Liver (tissue), 9 donors: ENCODE data around the gene FBXO10. TPM values are rescaled to one million over a fixed set of nuclear protein-coding genes. Genes with fewer than 3 reads are reported as not detected.
A peak's percentile ranks its signal among the peaks of the same experiment; 100 is the strongest.

Experiments
- DNase-seq: peaks from one replicate; pipeline ENCODE4 v3.0.0-alpha.2; 2017; ENCODE audit warnings: low spot score
- H3K27ac ChIP-seq, 2 donors: one replicate each; pipeline ENCODE4 v1.7.0; 2013; ENCODE audit warnings: inconsistent platforms in 2 of 2, low read length in 2 of 2, control low read depth in 1 of 2, low read depth in 1 of 2, mild to moderate bottlenecking in 1 of 2
- H3K27me3 ChIP-seq, 4 donors: one replicate each; pipeline versions ENCODE4 v1.6.1 to v1.7.0; 2013; ENCODE audit warnings: low read length in 3 of 4, inconsistent platforms in 1 of 4, mild to moderate bottlenecking in 1 of 4, moderate library complexity in 1 of 4; ENCODE audit not compliant: control insufficient read depth in 4 of 4, insufficient read depth in 4 of 4
- H3K36me3 ChIP-seq, 4 donors: one replicate each; pipeline versions ENCODE4 v1.6.1 to v1.7.0; 2013; ENCODE audit warnings: low read length in 3 of 4, mild to moderate bottlenecking in 3 of 4, low read depth in 1 of 4, moderate library complexity in 1 of 4; ENCODE audit not compliant: control insufficient read depth in 4 of 4, insufficient read depth in 3 of 4
- H3K4me1 ChIP-seq, 4 donors: one replicate each; pipeline versions ENCODE4 v1.6.1 to v1.7.0; 2013; ENCODE audit warnings: low read length in 3 of 4, mild to moderate bottlenecking in 3 of 4, moderate library complexity in 1 of 4; ENCODE audit not compliant: control insufficient read depth in 4 of 4, insufficient read depth in 4 of 4
- H3K4me3 ChIP-seq, 3 donors: one replicate each; pipeline versions ENCODE4 v1.6.1 to v1.7.0; 2013; ENCODE audit warnings: low read length in 3 of 3, control low read depth in 1 of 3, low read depth in 1 of 3, mild to moderate bottlenecking in 1 of 3
- H3K9ac ChIP-seq, 2 donors: one replicate each; pipeline ENCODE4 v1.7.0; 2013; ENCODE audit warnings: low read length in 2 of 2, mild to moderate bottlenecking in 2 of 2, moderate library complexity in 2 of 2, control low read depth in 1 of 2, low read depth in 1 of 2
- H3K9me3 ChIP-seq, 4 donors: one replicate each; pipeline versions ENCODE4 v1.6.1 to v1.7.0; 2013; ENCODE audit warnings: low read length in 3 of 4; ENCODE audit not compliant: control insufficient read depth in 4 of 4
- EGR1 ChIP-seq, 2 donors: IDR thresholded peaks; 2 replicates each; pipeline ENCODE4 v1.6.1; 2016 to 2018; ENCODE audit warnings: antibody characterized with exemption in 2 of 2, low read depth in 2 of 2
- FOXA1 ChIP-seq: IDR thresholded peaks from 2 replicates; pipeline ENCODE4 v1.6.1; 2016; ENCODE audit warnings: antibody characterized with exemption
- FOXA2 ChIP-seq: IDR thresholded peaks from 2 replicates; pipeline ENCODE4 v1.6.1; 2016; ENCODE audit warnings: antibody characterized with exemption
- GABPA ChIP-seq, 2 donors: IDR thresholded peaks in 1 of 2; conservative IDR thresholded peaks in 1 of 2; 2 replicates each; pipeline ENCODE4 v1.6.1; 2016; ENCODE audit warnings: antibody characterized with exemption in 2 of 2, mild to moderate bottlenecking in 1 of 2, moderate library complexity in 1 of 2
- HNF4A ChIP-seq, 2 donors: conservative IDR thresholded peaks; 2 replicates each; pipeline ENCODE4 v1.6.1; 2016; ENCODE audit warnings: antibody characterized with exemption in 2 of 2, mild to moderate bottlenecking in 2 of 2
- HNF4G ChIP-seq: IDR thresholded peaks from 2 replicates; pipeline ENCODE4 v1.6.1; 2016; ENCODE audit warnings: antibody characterized with exemption
- JUND ChIP-seq, 2 donors: IDR thresholded peaks; 2 replicates each; pipeline ENCODE4 v1.6.1; 2016; ENCODE audit warnings: antibody characterized with exemption in 2 of 2
- NR2F2 ChIP-seq: IDR thresholded peaks from 2 replicates; pipeline ENCODE4 v1.6.1; 2016; ENCODE audit warnings: antibody characterized with exemption
- RAD21 ChIP-seq, 2 donors: IDR thresholded peaks; 2 replicates each; pipeline ENCODE4 v1.6.1; 2016; ENCODE audit warnings: antibody characterized with exemption in 2 of 2, mild to moderate bottlenecking in 2 of 2
- RXRA ChIP-seq, 2 donors: IDR thresholded peaks; 2 replicates each; pipeline ENCODE4 v1.6.1; 2017 to 2018; ENCODE audit warnings: antibody characterized with exemption in 2 of 2, mild to moderate bottlenecking in 1 of 2
- SP1 ChIP-seq: IDR thresholded peaks from 2 replicates; pipeline ENCODE4 v1.6.1; 2018; ENCODE audit warnings: antibody characterized with exemption, mild to moderate bottlenecking
- TAF1 ChIP-seq: conservative IDR thresholded peaks from 2 replicates; pipeline ENCODE4 v1.6.1; 2016; ENCODE audit warnings: antibody characterized with exemption, mild to moderate bottlenecking
- YY1 ChIP-seq: IDR thresholded peaks from 2 replicates; pipeline ENCODE4 v1.6.1; 2016; ENCODE audit warnings: antibody characterized with exemption, mild to moderate bottlenecking
- whole genome bisulfite sequencing: extraction: QIAGEN DNeasy Blood & Tissue Kit; methylation state at CpG from one replicate; pipeline ENCODE4 v1.1.7; 2013; 5-methylcytosine and 5-hydroxymethylcytosine counted together
- polyA plus RNA-seq, 2 donors: library from polyadenylated mRNA; stranded (reverse) in 1 of 2; unstranded in 1 of 2; fragments of 200-250 nt in 1 of 2; fragments of >200 nt in 1 of 2; fragmentation: Nextera tagmentation in 1 of 2; extraction: Ambion mirVana in 1 of 2; gene quantifications; one replicate each; pipeline versions ENCODE4 v1.2.1 to v1.2.3, GENCODE V29; 2013 to 2015
- total RNA-seq, 2 donors: library from RNA; depleted of rRNA; stranded (reverse); fragments of >200 nt; gene quantifications; one replicate each; pipeline ENCODE4 v1.2.3, GENCODE V29; 2014
- TF ChIP-seq, protein P1 (sequence below): IDR thresholded peaks from 2 replicates; pipeline ENCODE4 v1.6.1; 2016; ENCODE audit warnings: antibody characterized with exemption
- TF ChIP-seq, protein P2 (sequence below): IDR thresholded peaks from 2 replicates; pipeline ENCODE4 v1.6.1; 2016; ENCODE audit warnings: antibody characterized with exemption
- TF ChIP-seq, protein P3 (sequence below): fragments of 150-350 bp; IDR thresholded peaks from 2 replicates; pipeline ENCODE4 v1.5.1; 2017; ENCODE audit warnings: improper control_type of control experiment, low read depth, low read length; ENCODE audit not compliant: missing input control
- TF ChIP-seq, protein P4 (sequence below): IDR thresholded peaks from 2 replicates; pipeline ENCODE4 v1.6.1; 2016; ENCODE audit warnings: antibody characterized with exemption, mild to moderate bottlenecking
- TF ChIP-seq, protein P5 (sequence below): IDR thresholded peaks from 2 replicates; pipeline ENCODE4 v1.6.1; 2016; ENCODE audit warnings: antibody characterized with exemption
- donor health status: healthy.
- donor health status: healthy.
- donor health status: healthy.
- donor health status: healthy.
- donor health status: healthy.

FBXO10 gene
- total and polyA plus RNA-seq, 4 donors, result 1.3 to 5.5 (median 4.1) TPM

DNA sequence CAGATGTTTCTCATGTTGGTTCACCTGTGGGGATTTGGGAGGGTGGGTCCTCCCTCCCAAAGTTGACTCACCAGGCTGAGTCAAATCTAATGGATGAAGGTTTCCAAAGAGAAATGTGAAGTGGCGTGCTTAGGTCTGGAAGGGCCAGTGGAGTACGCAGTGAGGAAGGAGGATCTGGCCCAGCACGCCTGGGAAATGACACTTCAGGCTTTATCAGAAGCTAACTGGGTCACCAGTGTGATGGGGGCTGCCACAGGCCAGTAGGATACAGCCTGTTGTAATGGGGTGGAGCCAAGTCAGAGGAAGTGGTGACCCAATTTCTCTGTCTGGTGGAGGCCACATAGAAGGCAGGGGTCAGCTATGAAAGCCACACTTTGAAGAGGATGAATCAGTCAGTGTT is 72.4 kb downstream of the FBXO10 start:
- H3K4me1 ChIP-seq, result peaks cover 18 to 41% (median 30%) of the 10 kb centered on the region in 4 donors
- no peaks in the 10 kb centered on the region for H3K27me3 ChIP-seq
- TF ChIP-seq FOXA1 (no peak), NR2F2 (peak; percentile 47), TAF1 (no peak), HNF4G (no peak), SP1 (peak; percentile 30), RXRA (IDR thresholded peaks at IDR 0.05) (peak; percentile 41 to 47)
- TF ChIP-seq, protein P1, sequence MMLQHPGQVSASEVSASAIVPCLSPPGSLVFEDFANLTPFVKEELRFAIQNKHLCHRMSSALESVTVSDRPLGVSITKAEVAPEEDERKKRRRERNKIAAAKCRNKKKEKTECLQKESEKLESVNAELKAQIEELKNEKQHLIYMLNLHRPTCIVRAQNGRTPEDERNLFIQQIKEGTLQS, result no peak
- TF ChIP-seq, protein P2, sequence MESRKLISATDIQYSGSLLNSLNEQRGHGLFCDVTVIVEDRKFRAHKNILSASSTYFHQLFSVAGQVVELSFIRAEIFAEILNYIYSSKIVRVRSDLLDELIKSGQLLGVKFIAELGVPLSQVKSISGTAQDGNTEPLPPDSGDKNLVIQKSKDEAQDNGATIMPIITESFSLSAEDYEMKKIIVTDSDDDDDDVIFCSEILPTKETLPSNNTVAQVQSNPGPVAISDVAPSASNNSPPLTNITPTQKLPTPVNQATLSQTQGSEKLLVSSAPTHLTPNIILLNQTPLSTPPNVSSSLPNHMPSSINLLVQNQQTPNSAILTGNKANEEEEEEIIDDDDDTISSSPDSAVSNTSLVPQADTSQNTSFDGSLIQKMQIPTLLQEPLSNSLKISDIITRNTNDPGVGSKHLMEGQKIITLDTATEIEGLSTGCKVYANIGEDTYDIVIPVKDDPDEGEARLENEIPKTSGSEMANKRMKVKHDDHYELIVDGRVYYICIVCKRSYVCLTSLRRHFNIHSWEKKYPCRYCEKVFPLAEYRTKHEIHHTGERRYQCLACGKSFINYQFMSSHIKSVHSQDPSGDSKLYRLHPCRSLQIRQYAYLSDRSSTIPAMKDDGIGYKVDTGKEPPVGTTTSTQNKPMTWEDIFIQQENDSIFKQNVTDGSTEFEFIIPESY, result no peak
- TF ChIP-seq, protein P3, sequence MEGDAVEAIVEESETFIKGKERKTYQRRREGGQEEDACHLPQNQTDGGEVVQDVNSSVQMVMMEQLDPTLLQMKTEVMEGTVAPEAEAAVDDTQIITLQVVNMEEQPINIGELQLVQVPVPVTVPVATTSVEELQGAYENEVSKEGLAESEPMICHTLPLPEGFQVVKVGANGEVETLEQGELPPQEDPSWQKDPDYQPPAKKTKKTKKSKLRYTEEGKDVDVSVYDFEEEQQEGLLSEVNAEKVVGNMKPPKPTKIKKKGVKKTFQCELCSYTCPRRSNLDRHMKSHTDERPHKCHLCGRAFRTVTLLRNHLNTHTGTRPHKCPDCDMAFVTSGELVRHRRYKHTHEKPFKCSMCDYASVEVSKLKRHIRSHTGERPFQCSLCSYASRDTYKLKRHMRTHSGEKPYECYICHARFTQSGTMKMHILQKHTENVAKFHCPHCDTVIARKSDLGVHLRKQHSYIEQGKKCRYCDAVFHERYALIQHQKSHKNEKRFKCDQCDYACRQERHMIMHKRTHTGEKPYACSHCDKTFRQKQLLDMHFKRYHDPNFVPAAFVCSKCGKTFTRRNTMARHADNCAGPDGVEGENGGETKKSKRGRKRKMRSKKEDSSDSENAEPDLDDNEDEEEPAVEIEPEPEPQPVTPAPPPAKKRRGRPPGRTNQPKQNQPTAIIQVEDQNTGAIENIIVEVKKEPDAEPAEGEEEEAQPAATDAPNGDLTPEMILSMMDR, result no peak
- DNase-seq, result no peak
- no peak overlapping the region for H3K9ac ChIP-seq
- peaks cover 6 to 35% (median 29%) of the 10 kb centered on the region in 4 donors for H3K36me3 ChIP-seq
- WGBS, result 89% methylated on average over 3 of the region's 3 CpGs
- no peak overlapping the region for H3K4me3 ChIP-seq
- no peaks in the 10 kb centered on the region for H3K9me3 ChIP-seq
- peak overlapping the region in 1 of 2 donors; percentile 27 for H3K27ac ChIP-seq

DNA sequence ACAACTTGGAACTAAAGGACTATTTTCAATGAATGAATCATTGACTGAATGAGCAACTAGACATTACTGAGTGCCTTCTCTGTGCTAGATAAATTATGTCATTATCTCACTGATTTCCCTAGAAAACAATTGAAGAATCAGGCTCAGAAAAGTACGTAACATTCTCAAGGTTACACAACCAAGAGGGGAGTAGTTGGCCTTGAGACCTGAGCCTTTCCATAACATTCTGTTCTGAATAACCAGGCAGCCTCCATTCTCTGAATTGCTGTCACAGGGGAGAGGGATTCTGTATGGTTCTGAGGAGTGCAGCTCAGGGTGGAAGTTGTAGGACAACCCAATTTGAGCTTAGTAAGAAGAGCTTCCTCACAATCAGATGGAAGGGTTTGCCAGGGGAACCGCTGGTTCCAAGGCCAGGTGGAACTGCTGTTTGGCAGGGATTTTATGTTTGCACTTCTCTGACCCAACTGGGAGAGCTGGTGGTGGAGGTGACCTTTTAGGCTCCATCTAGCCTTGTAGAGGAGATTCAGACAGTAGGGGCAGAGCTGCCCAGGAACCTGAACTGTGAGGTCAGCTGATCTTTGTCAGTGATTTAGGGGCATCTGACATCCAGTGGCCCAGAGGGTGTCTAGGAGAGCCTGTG is 74.1 kb downstream of the FBXO10 start:
- H3K27me3 ChIP-seq, result no peaks in the 10 kb centered on the region
- H3K9ac ChIP-seq, result no peak overlapping the region
- H3K9me3 ChIP-seq, result no peaks in the 10 kb centered on the region
- TF ChIP-seq, protein P1, result no peak
- TF ChIP-seq, protein P2, result no peak
- peak in 1 of 2 donors; percentile 35 for TF ChIP-seq RAD21 (IDR thresholded peaks at IDR 0.05)
- TF ChIP-seq, protein P4, sequence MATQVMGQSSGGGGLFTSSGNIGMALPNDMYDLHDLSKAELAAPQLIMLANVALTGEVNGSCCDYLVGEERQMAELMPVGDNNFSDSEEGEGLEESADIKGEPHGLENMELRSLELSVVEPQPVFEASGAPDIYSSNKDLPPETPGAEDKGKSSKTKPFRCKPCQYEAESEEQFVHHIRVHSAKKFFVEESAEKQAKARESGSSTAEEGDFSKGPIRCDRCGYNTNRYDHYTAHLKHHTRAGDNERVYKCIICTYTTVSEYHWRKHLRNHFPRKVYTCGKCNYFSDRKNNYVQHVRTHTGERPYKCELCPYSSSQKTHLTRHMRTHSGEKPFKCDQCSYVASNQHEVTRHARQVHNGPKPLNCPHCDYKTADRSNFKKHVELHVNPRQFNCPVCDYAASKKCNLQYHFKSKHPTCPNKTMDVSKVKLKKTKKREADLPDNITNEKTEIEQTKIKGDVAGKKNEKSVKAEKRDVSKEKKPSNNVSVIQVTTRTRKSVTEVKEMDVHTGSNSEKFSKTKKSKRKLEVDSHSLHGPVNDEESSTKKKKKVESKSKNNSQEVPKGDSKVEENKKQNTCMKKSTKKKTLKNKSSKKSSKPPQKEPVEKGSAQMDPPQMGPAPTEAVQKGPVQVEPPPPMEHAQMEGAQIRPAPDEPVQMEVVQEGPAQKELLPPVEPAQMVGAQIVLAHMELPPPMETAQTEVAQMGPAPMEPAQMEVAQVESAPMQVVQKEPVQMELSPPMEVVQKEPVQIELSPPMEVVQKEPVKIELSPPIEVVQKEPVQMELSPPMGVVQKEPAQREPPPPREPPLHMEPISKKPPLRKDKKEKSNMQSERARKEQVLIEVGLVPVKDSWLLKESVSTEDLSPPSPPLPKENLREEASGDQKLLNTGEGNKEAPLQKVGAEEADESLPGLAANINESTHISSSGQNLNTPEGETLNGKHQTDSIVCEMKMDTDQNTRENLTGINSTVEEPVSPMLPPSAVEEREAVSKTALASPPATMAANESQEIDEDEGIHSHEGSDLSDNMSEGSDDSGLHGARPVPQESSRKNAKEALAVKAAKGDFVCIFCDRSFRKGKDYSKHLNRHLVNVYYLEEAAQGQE, result peak; percentile 15
- peak; percentile 37 for TF ChIP-seq NR2F2
- peak; percentile 80 to 88 for TF ChIP-seq HNF4A (conservative IDR thresholded peaks at IDR 0.05)
- TF ChIP-seq, protein P3, result no peak
- peak in 1 of 2 donors; percentile 41 for TF ChIP-seq GABPA (IDR thresholded peaks at IDR 0.05 in 1 of 2, conservative IDR thresholded peaks at IDR 0.05 in 1 of 2)
- no peak for TF ChIP-seq TAF1
- peak in 1 of 2 donors; percentile 70 for TF ChIP-seq JUND (IDR thresholded peaks at IDR 0.05)
- TF ChIP-seq, protein P5, sequence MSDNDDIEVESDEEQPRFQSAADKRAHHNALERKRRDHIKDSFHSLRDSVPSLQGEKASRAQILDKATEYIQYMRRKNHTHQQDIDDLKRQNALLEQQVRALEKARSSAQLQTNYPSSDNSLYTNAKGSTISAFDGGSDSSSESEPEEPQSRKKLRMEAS, result peak; percentile 76
- peak in 1 of 2 donors; percentile 62 for TF ChIP-seq EGR1 (IDR thresholded peaks at IDR 0.05; ENCODE audit: low read depth in 2 of 2)
- peak; percentile 14 for TF ChIP-seq HNF4G
- peak; percentile 93 to 94 for TF ChIP-seq RXRA (IDR thresholded peaks at IDR 0.05)
- TF ChIP-seq FOXA1, result no peak
- TF ChIP-seq YY1, result peak; percentile 36
- TF ChIP-seq SP1, result peak; percentile 75
- no peak for TF ChIP-seq FOXA2
- peaks cover 8 to 28% (median 19%) of the 10 kb centered on the region in 4 donors for H3K4me1 ChIP-seq
- H3K27ac ChIP-seq, result no peak overlapping the region
- peaks cover 8 to 47% (median 43%) of the 10 kb centered on the region in 4 donors for H3K36me3 ChIP-seq
- H3K4me3 ChIP-seq, result no peak overlapping the region
- WGBS, result 38% methylated on average over 2 of the region's 2 CpGs
- no peak for DNase-seq
